ENCODE data around the gene WT1. TPM values are rescaled to one million over a fixed set of nuclear protein-coding genes. Genes with fewer than 3 reads are reported as not detected.

WT1 gene
- total RNA-seq, 1 experiment from 2014 or later, result 0.25 TPM

GRCh38 chr11:32340181-32340580, 95.2 kb downstream of the WT1 start:
- DNase-seq (ENCODE audit: extremely low read depth, low read depth), result no peak

Small RNA genes within 50 kb of the gene (small RNA-seq; reads per million reads assigned to genes)
- gene RF02204, result 0 reads per million in 2 experiments
- 0 reads per million in 2 experiments for gene RF02205

Other genes with a start within 250 kb of the WT1 start
- 575 and 588 TPM in 2 replicates for gene EIF3M, start 148.3 kb upstream of the WT1 start, total RNA-seq (2014; rRNA removed; shearing (Covaris generic))

Data from NCI-H460 (cell line).